ENCODE results near the gene SEC22C.

Gene SEC22C

GRCh38 chr3:42510325-42510724, 71.4 kb downstream of the SEC22C start:
- DNase-seq = no peak

- DNase-seq = no peak
Measured at GRCh38 chr3:42509111-42509510, 72.7 kb downstream of the SEC22C start.

- no peak for DNase-seq
Measured at GRCh38 chr3:42508562-42508961, 73.2 kb downstream of the SEC22C start.

GRCh38 chr3:42507761-42508335, 73.9 kb downstream of the SEC22C start:
- DNase-seq = no peak

DNA sequence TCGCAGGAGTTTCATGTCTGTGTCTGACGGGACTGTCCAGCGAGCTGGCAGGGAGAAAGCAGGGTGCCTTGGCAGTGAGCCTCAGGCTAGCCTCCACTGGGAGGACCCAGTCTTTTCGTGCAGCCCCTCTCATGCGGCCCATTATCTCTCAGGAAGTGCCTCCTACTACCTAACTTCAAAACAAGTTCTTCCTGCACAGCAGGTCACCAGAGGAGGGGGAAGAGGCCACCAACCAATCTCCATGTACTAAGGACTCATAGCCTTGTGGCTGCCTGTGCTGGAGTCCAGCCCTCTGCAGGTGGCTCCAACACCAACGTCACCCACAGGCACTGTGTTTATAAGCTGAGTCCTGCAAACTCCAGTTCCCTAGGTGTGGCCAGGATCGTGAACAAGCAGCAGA, 74.5 kb downstream of the SEC22C start:
- no peak for DNase-seq

GRCh38 chr3:42505849-42506410, 75.8 kb downstream of the SEC22C start:
- DNase-seq = no peak

GRCh38 chr3:42505128-42505848, 76.5 kb downstream of the SEC22C start:
- DNase-seq = no peak

DNA sequence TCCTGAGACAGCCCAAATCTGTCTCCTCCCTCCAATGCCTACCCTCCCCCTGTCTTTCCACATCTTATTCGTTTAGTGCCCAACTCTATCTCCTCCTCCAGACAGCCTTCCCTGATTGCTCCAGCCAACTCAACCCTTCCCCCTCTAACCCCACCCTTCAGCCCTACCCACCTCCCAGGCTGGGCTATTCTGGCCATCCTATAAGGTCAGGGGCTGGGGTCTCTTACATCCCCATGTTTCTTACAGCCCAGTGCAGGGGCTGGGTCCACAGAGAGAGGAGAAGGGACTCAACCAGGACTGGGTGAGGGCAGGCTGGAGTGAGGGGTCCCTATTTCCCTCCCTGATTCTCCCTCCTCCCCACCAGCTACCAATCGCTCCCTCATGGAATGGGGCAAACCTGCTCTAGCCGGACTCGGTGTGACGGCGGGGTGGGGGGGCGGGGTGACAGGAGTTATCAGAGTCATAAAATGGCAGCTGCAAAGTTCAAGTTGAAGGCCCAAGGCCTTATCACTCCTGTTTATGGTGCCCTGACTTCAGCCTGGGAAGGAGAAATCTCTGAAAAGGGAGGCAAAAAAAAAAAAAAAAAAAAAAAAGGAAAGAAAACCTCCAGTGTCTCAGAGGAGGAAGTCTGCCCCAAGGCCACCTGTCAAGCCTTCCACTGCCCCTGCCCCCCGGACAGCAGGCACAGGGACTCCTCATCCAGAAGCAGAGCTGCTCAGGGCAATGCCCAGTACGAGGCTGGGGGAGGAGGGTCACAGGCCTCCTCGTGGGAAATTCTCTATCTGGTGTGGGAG, 77.2 kb downstream of the SEC22C start:
- no peak for DNase-seq

DNA sequence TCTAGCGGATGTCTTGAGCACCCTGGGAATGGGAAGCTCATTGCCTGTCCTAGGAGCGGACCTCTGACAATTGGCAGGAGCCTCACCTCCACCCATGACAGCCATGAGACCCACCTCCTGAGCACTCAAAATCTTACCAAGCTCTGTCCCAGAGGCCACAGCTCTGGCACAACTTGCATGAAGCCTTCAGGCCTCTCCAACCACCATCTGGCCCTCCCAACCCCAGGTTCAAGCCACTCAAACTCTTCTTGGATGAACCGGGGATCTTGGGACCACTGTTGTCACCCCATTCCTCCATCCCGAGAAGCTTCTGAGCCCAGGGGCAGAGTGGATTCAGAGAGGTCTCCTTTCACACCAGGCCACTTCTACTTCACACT, 77.8 kb downstream of the SEC22C start:
- DNase-seq = no peak

DNA sequence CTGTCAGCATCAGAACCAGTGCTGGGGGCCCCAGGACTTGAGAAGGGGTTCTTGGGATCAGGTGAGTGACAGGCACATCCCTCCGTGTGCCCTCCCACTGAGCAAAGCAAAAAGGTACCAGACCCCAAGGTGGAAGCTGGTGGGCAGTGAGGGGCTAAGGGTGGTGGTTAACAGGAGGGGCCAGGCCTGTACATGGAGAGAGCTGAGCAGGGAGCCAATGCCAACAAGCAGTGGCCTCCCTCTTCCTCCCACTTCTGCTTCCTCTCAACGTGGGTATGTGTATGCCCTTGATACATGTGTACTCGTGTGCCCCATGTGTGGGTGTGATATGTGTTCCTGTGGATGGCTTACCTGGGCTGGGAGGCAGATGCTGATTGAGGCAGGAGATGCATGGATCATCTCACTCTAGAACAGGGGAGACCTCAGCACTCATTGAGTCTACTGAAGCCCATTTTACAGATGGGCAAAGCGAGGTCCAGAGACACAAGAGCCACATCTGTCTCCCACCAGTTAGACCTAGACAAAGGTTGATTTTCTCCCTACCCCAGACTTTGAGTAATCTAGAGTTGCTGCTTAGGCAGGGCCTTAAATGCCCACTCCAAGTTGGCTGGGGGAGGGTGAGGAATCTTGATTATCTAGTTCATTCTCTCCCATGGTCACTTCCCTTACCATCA, 78.4 kb downstream of the SEC22C start:
- DNase-seq = no peak

DNA sequence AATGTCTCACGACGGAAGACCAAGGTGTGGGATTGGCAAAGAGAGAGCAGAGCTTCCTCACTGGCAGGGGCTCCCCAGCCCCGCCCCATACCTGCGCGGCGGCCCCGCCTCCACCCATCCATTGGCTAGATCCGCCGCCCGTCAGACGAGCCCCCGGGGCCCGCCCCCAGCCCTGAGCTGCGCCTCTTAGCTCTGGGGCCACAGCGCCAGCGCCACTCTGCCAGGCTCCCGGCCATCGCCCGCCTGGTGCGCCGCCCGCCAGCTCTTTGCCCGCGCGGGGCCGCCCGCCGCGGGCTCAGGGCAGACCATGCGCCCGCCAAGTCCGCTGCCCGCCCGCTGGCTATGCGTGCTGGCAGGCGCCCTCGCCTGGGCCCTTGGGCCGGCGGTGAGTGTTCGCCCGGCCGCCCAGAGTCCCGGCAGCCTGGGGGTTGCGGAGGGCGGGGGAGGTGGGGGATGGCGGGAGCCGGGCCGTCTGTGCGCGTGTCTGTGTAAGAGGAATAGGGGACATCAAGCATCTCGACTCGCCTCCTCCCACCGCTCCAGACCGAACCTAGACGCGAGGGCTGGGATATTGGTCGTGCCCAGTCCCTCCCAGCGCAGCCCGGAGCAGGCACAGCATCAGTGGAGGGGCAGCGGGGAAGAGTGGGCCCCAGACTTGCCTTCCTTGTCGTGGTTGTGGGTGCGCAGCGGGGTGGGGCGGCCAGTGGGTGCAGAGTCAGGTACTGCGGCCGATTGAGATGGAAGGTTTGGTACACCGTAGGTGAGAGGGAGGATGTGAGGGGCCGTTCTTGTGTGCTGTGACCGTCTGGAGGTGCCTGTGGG, 79.1 kb downstream of the SEC22C start, which contains the start of gene VIPR1:
Gene VIPR1 (plus strand): TSS at position 215 of the 822 bp plus-strand sequence. CDS start 93 bp downstream, at position 308.
- peak in 1 of 2 experiments; percentile 54 for DNase-seq

DNA sequence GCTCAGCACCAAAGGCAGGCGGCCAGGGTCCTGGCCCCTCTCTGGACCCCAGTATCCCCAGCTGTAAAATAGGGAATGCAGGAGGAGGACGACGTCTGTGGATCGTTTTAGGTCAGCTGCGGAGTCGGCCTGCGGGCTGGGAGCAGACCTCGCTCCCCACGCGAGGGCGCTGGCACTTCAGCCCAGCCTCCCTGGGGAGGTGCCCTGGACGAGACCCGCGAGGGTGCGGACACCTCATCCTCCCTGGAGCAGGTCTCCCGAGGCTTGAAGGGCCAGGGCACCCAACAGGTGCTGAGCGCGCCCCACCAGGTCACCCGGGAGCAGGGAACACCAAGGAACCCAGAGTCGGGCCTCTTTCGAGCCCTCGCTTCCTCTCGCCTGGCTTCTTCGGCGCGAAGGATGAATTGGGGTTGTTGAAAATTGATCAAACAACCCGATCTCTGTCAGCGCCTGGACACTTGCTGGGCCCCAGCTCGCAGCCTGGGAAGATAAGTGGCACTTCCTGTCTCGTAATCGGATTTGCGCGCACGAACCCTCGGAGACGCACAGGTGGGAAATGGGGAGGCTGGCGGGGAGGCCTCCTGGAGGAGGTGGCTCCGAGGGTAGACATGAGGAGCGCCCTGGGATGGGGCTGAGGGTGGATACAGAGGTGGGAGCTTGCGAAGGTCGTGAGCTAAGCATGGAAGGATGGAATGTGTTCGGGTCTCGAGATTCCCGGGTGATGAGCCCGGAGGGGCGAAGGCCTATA, 79.9 kb downstream of the SEC22C start:
- DNase-seq = no peak

GRCh38 chr3:42501321-42501680, 80.5 kb downstream of the SEC22C start:
- DNase-seq = no peak

DNA sequence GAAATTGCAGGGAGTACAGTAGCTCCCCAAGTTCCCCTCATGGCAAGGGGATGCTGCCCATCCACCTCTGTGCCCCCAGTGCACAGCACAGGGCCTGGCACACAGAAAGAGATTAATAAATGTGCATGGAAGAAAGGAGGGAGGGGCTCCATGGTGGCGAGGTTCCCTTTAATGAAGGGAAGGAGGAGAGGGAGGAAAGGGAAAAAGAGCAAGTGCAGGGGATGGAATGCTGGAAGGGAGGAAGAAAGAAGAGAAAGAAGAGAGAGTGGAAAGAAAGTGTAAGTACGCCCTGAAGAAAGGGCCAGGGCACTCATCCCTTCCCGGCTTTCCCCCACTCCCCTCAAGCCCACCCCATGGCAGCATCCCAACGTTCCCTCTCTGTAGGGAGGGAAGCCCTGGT, 80.9 kb downstream of the SEC22C start:
- DNase-seq = no peak

DNA sequence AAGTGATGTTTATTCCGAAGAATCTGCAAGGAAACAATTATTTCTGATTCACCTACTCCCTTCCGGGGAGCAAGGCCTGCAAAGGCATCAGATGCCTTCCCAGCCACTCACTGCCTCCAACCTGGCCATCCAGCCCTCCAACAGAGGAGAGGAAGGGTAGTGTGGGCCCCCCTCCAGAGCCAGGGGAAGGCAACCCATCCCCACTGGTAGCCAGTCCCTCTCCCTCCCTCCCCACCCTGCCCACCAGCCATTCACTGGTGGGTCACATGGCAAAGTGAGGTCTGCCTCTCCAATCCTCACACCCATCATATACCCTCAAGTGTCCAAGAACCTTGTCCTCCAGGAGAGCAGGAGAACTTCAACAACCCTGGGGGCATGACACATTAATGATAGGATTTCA, 81.7 kb downstream of the SEC22C start:
- no peak for DNase-seq

- no peak for DNase-seq
Measured at GRCh38 chr3:42499478-42499871, 82.3 kb downstream of the SEC22C start.

DNA sequence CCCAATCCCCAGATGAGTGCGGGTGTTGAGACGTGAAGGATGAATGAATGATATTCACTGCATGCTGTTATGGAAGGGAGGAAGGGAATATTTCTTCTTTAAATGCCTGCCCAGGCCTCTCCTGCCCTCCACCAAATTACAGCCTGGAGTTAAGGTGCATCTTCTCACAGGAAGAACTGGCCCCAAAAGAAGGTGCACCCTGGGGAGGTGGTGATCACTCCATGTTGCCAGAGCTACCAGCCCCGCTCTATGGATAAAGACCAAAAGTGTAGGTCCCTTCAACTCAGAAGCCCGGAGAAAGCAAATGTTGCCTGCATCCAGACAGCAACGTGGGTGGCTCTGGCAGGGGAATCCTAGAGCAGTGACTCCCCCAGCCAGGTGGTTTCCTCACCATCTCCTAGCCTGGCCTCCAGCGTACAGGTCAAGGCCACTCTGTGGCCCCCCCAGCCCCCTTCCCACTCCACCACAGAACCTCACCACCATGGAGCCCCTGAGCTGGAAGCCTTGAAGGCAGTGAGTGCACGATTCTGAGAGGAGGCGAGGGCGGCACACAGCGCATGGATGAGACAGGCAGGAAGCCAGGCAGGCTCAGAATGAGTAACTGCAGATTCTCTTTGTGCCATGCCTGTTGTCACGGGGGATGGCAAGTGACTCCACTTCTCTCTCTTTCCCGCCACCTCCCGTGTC, 82.8 kb downstream of the SEC22C start:
- no peak for DNase-seq

DNA sequence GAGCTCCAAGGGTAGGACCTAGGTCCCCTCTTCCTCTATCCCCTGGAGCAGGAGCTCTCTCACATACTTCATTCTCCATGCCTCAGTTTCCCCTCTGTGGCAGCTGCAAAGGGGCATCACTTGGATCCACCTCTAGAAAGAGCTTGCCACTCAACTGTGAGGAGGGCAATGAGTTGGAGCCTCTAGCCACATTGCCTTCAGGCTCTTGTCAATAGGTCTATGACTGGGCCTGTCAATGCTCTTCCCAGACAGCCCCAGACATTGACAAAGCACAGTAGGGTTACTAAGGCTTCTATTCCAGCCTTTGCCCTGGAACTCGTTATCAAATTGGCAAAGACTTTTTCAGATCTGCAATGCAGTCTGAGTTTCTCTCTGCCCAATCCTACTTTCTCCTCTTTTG, 83.7 kb downstream of the SEC22C start:
- DNase-seq = no peak

Measured in SW 1271 (cell line).